NCI-H82 (cell line): ENCODE measurements around the gene KMT5B.

Source experiments
- DNase-seq: peaks from one replicate; lab custom pipeline; 2025; lab: John Stamatoyannopoulos, UW

KMT5B gene

DNA sequence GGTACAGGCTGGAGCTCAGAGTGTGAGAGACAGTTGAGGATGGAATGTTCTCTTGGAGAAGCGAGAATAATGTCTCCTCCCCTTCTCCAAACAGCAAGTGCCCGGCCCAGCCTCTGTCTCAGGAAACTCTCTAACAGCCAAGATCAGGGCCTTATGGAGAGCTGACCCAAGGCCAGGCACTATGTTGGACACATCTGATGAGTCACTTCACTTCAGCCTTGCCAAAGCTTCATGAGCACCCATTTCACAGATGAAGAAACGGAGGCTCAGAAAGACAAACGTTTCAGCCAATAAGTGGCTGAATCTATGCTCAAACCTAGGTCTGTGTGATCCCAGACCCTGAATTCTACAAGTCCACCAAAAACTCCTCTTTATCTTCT lies 69.8 kb downstream of the KMT5B start:
- no peak for DNase-seq

GRCh38 chr11:68142441-68143309 lies 70.4 kb downstream of the KMT5B start:
- no peak for DNase-seq

- DNase-seq: no peak
Observed at GRCh38 chr11:68142028-68142412, 71.1 kb downstream of the KMT5B start.

DNA sequence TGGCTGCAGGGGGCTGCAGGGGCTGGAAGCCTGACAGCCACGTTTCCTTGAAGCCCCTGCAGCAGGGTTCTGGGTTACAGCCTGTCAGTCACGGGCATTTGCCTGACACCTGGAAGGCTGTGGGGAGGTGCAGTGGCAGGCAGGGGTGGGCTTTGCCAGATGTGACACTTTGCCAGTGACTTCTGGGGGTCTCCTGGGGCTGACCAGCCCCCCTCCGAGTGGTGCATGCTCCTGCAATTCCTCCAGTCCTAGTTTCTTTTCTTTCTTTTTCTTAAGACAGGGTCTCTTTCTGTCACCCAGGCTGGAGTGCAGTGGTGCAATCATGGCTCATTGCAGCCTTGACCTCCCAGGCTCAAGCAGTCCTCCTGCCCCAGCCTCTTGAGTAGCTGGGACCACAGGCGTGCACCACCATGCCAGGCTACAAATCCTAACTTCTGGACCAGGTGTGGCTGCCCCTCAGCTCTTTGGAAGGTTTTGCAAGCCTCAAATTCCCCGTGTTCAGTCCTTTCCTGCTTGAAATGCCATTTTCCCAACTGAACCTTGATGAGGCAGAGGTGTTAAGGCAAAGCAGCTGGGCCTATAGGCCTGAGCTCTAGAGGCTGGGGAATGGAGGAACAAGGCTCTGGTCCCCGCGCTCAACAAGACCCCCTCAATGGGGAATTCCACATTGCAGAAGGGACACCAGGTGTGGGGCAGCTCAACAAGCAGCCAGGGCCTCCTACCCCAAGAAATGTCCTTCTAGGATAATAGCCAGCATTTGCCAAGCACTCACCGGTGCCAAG lies 71.7 kb downstream of the KMT5B start:
- DNase-seq: no peak

DNA sequence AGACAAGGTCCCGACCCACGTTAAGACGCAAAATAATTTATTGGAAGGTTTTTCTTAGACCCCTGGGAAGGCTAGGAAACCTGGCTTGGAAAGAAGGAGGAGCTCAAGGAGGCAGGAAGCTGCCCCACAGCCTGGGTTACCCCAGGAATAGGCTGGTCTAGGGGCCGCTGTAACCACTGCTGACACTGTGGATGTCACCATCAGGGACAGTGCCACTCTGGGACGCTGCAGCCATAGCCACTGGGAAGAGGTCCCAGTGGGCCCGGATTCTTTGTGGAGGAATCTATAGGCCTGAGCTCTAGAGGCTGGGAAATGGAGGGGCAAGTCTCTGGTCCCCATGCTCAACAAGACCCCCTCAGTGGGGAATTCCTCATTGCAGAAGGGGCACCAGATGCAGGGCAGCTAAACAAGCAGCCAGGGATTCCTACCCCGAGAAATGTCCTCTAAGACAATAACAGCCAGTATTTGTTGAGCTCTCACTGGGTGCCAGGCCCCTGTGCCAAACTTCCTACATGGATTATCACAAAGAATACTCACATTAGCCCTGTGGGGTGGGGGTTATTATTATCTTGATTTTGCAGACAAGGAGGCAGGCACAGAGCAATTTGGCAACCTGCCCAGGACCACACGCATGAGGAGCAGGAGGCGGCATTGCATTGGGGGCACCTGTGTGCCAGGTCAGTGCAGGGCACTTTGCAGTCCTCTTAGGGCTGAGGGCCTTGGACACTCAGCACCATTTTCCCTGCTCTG lies 72.4 kb downstream of the KMT5B start:
- no peak for DNase-seq

- no peak for DNase-seq
Observed at GRCh38 chr11:68138237-68138636, 74.9 kb downstream of the KMT5B start.

GRCh38 chr11:68137833-68138232 lies 75.3 kb downstream of the KMT5B start:
- no peak for DNase-seq

DNA sequence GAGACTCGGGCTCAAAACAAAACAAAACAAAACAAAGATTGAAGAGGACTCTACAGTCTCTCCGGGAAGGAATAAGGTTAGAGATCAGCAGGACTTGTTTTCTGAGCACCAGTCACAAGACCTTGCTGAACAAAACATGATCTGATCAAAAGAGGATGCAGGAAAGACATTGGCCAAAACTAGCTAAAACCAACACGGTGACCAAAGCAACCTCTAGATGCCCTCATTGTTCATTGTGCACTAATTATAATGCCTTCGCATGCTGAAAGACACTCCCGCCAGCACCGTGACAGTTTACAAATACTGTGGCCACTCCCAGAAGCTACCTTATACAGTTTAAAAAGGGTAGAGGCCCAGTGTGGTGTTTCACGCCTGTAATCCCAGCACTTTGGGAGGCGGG lies 76.2 kb downstream of the KMT5B start:
- no peak for DNase-seq

DNA sequence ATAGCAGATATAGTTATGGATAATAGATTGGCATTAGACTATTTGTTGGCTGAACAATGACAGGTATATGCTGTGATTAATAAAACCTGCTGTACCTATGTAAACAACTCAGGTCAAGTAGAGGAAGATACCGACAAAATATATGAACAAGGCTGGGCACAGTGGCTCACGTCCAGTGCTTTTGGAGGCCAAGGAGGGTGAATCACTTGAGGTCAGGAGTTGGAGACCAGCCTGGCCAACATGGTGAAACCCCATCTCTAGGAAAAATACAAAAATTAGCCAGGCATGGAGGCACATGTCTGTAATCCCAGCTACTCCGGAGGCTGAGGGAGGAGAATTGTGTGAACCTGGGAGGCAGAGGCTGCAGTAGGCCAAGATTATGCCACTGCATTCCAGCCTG lies 77.9 kb downstream of the KMT5B start:
- no peak for DNase-seq

GRCh38 chr11:68133761-68134160 lies 79.3 kb downstream of the KMT5B start:
- no peak for DNase-seq

DNA sequence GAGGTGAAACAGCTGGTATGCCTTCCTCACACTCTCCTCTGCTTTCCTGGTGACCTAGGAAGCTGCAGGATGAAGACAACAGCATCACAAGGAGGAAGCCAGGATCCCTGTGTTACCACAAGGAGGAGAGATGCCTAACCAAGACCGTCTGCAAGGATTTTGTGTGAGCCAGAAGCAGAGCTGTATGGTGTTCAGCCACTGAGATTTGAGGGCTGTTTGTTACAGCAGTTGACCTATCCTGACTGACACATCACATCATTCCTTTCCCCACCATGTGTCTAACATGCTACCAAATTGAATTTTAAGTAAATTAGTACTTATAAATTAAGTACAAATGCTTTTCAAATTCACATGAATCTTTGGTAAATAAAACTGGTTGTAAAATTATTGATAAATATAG lies 83.0 kb downstream of the KMT5B start:
- DNase-seq: no peak

DNA sequence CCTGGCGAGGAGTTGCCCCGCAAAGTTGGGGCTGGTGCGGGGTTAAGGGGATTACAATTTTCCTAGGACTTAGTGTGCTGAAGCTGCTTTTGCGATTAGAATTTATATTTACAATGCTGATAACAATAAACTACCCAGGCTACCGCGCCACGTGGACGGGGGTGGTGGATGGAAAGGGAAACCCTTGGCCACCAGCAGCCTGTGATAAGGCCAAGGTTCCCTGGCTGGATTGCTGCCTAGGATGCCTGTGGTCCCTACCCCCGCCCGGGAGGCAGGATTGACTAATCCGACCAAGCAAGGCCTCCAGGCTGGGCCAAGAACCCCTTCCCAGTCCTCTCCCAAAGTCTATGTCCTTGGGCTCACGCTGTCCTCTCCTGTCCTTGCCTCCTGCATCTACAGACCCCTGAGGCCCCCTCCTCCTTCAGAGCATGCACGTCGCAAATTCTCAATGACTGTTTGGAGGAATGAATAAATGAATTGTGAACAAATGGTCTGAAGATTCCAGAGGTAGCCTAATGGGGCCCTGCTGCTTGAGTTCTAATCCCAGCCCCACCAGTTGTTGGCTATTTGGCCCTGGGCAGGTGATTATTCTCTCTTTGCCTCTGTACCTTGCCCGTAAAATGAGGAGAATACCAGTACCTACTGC lies 84.3 kb downstream of the KMT5B start:
- DNase-seq: peak; percentile 56

DNA sequence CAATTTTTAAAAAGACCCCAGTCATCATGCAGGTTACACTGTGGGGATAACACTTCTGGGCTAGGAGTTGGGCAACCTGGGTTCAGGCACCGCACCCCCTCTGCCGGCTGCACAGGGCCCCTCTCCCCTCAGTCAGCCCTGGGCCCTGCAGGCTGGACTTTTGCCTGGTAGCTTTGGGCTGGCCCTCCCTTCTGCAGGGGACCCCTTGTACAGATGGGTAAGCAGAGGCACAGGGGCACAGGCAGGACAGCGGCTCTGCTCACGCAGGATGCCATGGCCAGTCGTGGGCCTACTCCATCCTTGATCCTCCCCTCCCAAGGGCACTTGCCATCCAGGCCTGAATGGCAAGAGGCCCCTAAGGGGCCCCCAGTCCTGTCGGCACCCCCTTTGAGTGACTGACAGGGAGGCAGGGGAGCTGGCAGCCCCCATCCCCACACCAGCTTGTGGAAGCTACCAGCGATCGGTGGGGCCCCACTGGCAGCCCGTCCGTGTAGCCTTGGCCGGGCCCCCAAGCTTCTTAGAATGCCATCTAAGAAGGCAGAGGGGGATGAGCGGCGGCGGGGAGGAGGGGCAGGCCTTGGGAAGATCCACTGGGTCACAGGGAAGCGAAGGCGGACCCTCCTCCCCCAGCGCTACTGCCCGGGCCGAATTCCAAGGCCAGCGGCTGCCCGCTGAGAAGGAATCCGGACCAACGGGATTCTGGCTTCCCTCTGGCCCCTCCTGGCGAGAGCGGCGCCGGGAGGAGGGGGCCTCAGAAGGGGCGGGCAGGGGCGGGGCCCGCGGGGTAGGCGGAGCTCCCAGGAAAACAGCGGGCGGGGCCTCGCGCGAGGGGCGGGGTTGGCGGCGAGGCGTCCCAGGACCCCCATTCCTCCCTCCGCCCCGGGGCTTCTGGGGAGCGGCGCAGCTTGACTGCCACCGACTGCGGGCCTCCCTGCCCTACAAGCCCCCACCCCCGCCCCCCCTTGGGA lies 85.1 kb downstream of the KMT5B start:
- DNase-seq: peak; percentile 67

DNA sequence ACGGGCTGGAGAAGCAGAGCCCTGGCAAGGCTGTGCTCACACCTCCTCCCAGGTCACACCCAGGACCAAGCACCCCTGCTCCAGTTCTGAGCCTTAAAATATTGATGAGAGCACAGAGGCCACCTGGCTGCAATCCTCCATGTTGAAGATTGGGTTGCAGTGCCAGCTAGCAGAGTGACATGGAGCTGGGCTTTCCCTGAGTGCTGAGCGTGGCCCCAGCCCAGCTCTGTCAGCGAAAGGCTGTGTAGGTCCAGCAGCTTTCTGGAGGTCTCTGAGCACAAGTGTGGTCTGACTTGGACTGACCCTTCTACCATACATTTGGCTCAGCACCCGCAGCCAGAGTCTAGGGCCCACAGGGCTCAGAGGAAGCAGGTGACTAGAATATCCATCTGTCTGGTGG lies 87.9 kb downstream of the KMT5B start:
- DNase-seq: no peak

DNA sequence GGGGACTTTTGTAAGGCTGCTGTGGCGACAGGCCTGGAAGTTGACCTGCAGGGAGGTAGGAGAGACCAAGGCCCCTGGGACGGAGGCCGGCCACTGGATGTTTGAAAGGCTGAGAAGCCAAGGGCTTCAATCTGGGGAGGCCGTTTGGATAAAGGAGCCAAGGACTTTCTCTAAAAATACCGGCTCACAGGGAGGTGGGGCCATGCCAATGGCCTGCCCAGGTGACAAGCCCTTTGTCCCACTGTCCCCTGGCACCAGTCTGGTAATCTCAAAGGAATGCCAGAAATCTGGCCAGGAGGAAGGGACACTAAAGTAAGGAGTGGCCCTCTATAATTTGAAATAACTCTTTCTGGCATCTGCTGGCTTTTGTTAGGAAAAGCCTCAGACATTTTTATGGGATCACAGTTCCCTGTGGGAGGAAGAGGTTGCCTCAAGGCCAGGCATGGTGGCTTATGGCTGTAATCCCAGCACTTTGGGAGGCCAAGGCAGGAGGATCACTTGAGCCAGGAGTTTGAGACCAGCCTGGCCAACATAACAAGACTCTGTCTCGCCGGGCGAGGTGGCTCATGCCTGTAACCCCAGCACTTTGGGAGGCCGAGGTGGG lies 90.1 kb downstream of the KMT5B start:
- DNase-seq: no peak

- peak; percentile 92 for DNase-seq
Observed at GRCh38 chr11:68121067-68121899, 91.8 kb downstream of the KMT5B start, which contains the start of gene CHKA. CHKA (minus strand) TSS chr11:68121388; CDS start chr11:68121177, 211 bp downstream.

DNA sequence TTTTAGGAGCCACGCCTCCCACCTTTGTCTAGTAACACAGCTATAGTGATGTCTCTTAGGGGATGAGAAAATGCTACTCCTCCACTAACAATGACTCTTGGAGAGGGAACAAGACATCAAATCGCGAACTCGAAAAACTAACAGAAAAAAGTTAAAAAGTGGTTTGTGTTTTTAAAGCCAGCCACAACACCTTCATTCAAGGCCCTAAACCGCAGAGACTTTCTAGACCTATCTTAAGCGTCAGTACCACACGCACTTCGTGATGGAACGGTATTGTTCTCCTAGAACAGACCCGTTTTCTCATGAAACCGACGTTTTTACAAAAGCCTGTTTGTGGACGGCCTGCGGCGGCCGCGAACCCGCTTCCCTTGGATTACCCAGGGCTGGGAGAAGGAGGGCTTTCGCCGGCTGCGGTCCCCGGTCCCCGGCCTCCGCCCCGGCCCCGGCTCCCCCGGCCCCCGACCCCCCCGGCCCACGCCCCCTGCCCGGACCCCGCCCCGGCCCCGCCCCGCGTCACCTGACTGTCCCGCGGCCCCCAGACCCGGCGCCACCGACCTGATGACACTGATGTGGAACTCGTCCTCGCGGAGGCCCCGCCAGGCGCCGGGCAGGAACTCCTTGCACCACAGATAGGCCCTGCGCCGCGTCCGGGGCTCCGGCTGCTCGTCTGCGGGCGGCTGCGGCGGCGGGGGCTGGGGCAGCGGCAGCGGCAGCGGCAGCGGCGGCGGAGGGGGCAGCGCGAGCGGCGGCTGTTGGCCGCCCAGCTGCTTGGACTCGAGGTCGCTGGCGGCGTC lies 92.6 kb downstream of the KMT5B start:
- peak; percentile 60 for DNase-seq

DNA sequence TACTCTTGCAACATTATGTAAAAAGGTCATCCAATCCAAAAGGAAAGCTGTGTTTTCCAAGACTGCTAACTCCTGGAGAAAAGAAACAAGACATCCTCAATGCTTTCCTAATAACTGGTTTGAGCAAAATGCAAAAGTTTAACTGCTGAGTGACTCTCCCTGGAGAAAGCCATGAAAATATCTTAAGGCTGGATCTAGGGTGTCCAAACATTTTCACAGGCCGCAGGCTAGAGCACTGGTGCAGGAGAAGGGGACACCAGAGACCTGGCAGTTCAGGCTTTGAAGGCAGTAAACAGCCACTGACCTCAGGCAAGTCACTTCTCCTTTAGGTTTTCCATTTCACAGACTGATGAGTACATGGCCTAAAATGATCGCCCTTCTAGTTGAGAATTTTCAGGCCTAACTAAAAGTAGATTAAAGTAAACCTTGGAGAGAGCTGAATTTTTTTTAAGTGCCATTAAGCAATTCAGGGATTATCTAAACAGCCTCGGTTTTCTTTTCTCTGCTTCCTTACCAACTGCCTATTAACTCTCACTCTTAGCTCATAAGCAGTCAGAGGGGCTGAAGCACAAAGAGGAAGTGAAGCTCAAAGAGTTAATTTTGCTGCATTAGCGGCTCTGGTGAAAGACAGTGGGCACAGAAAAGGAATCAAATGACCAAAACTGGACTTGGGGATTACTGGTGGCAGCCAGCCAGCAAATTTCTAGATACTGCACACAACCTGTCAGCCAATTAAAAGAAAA lies 94.2 kb downstream of the KMT5B start:
- peak; percentile 18 for DNase-seq
